Rectal smooth muscle tissue (tissue), 1 donor: ENCODE measurements around the gene SPAG17.
"Not testable (repeated sequence)": the region's sequence is repeated elsewhere in the genome, so short reads cannot be mapped to it uniquely, and the experiment has no call there.

ENCODE experiments used
- H3K27ac ChIP-seq: one replicate; pipeline ENCODE4 v1.7.0; 2013; ENCODE audit warnings: low read depth, low read length, inconsistent platforms
- H3K27me3 ChIP-seq: one replicate; pipeline ENCODE4 v1.7.0; 2013; ENCODE audit warnings: low read length; ENCODE audit not compliant: control insufficient read depth, insufficient read depth
- H3K36me3 ChIP-seq: one replicate; pipeline ENCODE4 v1.7.0; 2013; ENCODE audit warnings: low read length; ENCODE audit not compliant: control insufficient read depth, insufficient read depth
- H3K4me1 ChIP-seq: one replicate; pipeline ENCODE4 v1.7.0; 2013; ENCODE audit warnings: low read length; ENCODE audit not compliant: control insufficient read depth, insufficient read depth
- H3K4me3 ChIP-seq: one replicate; pipeline ENCODE4 v1.7.0; 2013; ENCODE audit warnings: low read length
- H3K9ac ChIP-seq: one replicate; pipeline ENCODE4 v1.7.0; 2013; ENCODE audit warnings: low read length

SPAG17 gene

DNA sequence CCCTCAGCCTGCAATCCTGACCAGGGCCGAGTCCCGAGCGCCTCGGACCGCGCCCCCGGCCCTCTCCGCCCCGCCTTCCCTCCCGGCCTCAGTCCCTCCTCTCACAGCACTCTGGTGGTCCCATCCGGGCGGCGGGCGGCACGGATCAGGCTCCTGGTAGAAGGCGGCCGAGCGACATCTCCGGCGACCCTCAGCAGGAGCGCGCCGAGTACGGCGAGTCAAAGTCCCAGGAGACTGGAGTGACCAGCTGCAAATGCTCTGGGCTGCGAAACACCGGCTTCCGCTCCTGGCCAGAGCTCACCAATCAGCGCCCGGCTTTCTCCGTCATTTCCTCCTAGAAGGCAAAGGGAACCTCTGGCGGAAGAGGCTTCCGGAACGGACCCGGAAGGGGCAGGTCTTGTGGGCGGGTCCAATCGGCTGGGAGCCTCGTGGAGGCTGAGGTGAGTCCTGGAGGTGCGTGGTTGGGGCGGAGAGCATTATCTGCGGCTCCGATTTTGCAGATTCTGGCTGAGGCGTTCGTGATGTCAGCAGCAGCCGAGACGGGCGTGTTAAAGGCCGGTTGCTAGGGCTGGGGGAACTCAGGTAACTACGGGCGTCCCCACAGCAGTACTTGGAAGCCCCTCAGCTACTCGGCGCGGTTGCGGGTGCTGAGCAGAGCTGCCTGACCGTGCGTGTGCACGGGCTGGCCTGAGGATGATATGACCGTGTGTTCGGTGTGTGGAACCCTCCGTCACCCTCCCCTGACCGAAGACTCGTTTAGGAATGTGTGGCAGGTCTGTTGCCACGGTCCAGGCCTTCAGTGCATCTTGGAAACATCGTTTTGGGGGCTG lies 255.5 kb downstream of the SPAG17 start, which contains the start of the genes GDAP2 and WDR3:
Gene GDAP2 (minus strand): TSS at position 279 of the 830 bp plus-strand sequence. CDS start 9,264 bp downstream, outside the sequence.
Gene WDR3 (plus strand): TSS at position 397 of the 830 bp plus-strand sequence. CDS start 3,581 bp downstream, outside the sequence.
- H3K36me3 ChIP-seq = no peaks in the 10 kb centered on the region
- H3K4me3 ChIP-seq = peak within 1 kb of the TSS; percentile 88
- H3K4me1 ChIP-seq = peaks cover 21% of the 10 kb centered on the region
- H3K9ac ChIP-seq = peak within 1 kb of the TSS; percentile 61
- peak within 1 kb of the TSS; percentile 83 for H3K27ac ChIP-seq
- no peaks in the 10 kb centered on the region for H3K27me3 ChIP-seq

DNA sequence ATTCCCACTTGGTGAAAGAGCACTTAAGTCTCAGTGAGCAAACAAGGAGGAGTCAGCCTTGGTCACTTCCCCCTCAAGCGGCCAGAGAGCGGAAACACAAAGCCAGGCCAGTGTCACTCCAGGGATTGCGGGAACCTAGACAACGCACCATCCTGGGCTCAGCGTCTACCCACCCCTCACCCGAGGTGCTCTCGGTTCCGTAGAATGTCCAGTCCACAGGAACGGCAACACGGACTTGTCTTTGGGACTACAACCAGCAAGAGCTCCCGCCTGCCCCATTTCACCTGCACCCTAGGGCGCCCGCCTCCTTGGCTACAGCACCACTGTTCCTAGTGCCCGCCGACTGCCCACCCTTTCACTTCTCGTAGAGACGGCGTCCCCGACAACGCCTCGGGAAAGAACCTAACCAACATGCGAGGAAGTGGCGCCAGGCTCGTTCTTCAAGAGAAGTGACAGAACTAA lies 256.1 kb downstream of the SPAG17 start:
- Histone ChIP-seq H3K27ac (peak overlapping the region; percentile 83), H3K36me3 (no peaks in the 10 kb centered on the region), H3K9ac (peak overlapping the region; percentile 61), H3K27me3 (no peaks in the 10 kb centered on the region), H3K4me1 (peaks cover 21% of the 10 kb centered on the region), H3K4me3 (peak overlapping the region; percentile 88)

DNA sequence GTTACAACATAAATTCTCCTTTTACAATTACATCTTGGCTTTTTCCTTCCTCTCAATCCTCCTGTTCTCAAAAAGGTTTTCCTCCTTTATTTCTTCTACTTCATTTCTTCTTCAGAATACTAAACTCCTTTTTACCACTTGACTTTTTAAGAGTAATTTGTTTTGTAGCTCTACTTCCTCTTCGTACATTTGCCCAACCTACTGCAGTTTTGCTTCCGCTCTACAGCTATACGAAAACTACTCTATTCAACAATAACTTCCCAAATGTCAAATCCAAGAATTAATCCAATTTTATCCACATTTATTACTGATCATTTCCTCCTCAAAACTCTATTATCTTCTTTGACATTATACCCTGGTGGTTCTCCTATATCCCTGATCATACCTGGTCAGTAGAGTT lies 259.0 kb downstream of the SPAG17 start:
- Histone ChIP-seq H3K4me1 (peaks cover 20% of the 10 kb centered on the region), H3K36me3 (no peaks in the 10 kb centered on the region), H3K27me3 (no peaks in the 10 kb centered on the region), H3K27ac (no peak overlapping the region), H3K9ac (no peak overlapping the region), H3K4me3 (no peak overlapping the region)

DNA sequence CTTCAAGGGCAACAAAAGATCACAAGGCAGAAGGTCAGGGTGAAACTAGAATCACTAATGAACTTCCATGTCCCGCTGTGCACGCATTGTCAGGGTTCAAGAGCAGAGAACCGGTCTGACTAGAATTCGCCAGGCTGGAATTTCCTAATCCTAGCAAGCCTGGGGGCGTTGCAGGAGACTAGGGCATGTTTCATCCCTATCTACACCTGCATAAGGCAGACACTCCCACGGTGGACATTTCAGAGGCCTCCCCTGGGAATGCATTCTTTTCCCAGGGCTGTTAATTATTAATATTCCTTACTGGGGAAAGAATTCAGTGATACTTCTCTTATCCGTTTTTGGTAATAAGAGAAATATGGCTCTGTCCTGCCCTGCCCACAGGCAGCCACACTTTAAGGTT lies 262.3 kb downstream of the SPAG17 start:
- H3K4me3 ChIP-seq, H3K36me3 ChIP-seq, H3K4me1 ChIP-seq, H3K9ac ChIP-seq, H3K27me3 ChIP-seq, H3K27ac ChIP-seq: not testable (repeated sequence)

DNA sequence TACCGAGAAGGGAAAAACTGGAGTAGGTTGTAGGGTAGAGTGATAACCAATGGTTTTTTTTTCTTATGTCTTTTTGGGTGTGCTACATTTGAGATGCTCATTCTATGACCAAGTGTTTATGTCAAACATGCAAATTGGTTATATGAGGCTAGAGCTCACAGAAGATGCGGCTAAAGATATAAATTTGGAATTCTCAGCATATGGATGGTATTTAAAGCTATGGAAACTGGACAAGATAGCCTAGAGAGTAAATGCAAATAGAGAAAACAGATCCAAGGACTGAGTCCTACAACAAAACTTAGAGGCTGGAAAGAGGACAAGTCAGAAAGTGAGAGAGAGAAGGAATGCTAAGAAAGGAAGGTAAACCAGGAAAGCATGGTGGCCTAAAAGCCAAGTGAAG lies 263.0 kb downstream of the SPAG17 start:
- no peak overlapping the region for H3K4me3 ChIP-seq
- H3K36me3 ChIP-seq = peaks cover 3% of the 10 kb centered on the region
- no peaks in the 10 kb centered on the region for H3K4me1 ChIP-seq
- H3K9ac ChIP-seq = no peak overlapping the region
- H3K27ac ChIP-seq = no peak overlapping the region
- no peaks in the 10 kb centered on the region for H3K27me3 ChIP-seq

DNA sequence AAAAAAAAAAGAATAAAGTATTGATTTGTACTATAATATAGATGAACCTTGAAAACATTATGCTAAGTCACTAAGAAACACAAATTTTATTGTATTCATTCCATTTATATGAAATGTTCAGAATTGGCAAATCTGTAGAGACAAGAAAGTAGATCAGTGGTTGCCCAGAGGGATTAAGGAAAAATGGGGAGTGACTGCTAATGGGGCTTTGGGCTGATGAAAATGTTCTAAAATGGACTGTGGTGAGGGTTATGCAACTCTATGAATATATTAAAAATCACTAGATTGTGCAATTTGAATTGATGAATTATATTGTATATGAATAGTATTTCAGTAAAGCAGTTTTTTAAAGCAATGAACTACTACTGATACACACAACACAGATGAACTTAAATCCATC lies 265.7 kb downstream of the SPAG17 start:
- Histone ChIP-seq H3K27me3 (no peaks in the 10 kb centered on the region), H3K4me3 (no peak overlapping the region), H3K27ac (no peak overlapping the region), H3K9ac (no peak overlapping the region), H3K4me1 (no peaks in the 10 kb centered on the region), H3K36me3 (peaks cover 8% of the 10 kb centered on the region)

DNA sequence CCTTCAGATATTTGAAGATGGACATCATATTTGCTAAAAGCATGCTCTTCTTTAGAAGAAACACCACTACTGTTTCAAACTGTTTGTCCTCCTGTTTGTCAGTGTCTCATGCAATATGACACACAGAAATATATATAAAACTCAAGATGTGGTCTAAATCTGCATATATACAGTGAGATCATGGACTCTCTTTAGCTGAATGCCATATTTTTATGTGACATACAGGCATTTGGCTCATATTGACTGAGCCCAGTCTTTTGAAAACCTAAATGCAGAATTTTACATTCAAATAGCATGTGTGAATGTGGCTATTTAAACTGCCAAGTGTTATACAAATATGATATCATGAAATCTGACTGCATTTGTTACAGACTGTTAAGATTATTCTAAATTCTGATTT lies 274.0 kb downstream of the SPAG17 start:
- H3K36me3 ChIP-seq = peaks cover 2% of the 10 kb centered on the region
- H3K27me3 ChIP-seq = no peaks in the 10 kb centered on the region
- H3K9ac ChIP-seq = no peak overlapping the region
- H3K4me1 ChIP-seq = no peaks in the 10 kb centered on the region
- H3K4me3 ChIP-seq = no peak overlapping the region
- no peak overlapping the region for H3K27ac ChIP-seq

DNA sequence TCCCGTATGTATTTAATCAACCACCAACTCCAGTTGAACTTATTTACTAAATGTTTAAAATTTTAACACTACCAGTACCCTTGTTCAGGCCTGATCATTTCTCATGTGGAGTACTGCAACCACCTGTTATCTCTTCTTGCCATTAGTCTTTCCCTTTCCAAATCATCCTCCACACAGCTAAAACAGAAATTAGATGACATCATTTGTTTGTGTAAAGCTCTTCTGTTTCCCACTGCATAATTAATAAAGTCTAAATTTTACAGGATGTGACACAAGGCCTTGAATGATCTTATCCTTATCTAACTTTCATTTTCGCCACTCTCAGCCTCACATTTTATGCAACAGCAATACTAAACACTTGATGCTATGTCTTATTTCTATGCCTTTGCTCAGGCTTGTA lies 280.0 kb downstream of the SPAG17 start:
- Histone ChIP-seq H3K36me3 (peaks cover 10% of the 10 kb centered on the region), H3K27me3 (no peaks in the 10 kb centered on the region), H3K27ac (no peak overlapping the region), H3K4me1 (no peaks in the 10 kb centered on the region), H3K4me3 (no peak overlapping the region), H3K9ac (no peak overlapping the region)

DNA sequence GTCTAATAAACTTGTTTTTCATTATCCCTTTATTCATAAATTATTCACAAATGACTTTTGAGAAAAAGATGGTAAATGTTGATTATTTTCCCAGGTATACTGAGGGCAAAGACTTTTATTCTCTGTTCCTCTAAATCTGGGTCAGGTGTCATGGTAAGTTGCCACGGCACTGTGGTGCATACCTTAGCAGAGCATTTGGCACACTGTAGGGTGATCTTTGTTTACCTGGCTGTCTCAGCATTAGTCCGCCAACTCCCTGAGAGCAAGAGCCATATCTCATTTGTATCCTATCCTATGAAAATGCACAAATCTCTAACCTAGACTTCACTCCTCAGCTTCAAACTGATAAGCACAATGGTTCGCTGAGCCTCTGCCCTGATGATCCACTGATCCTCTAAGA lies 280.5 kb downstream of the SPAG17 start:
- Histone ChIP-seq H3K4me3 (no peak overlapping the region), H3K27me3 (no peaks in the 10 kb centered on the region), H3K9ac (no peak overlapping the region), H3K27ac (no peak overlapping the region), H3K36me3 (peaks cover 10% of the 10 kb centered on the region), H3K4me1 (no peaks in the 10 kb centered on the region)
